ENCODE measurements around the gene XXYLT1.

The XXYLT1 gene

GRCh38 chr3:195162816-195163215, 108.1 kb downstream of the XXYLT1 start:
- Histone ChIP-seq H3K9ac (ENCODE audit: low read length in 2 of 2) (no peak overlapping the region), H3K36me3 (ENCODE audit: control insufficient read depth in 2 of 2, insufficient read depth in 2 of 2, low read length in 2 of 2) (no peaks in the 10 kb centered on the region), H3K27ac (ENCODE audit: low read length) (peak overlapping the region; percentile 71), H3K4me1 (ENCODE audit: control insufficient read depth, insufficient read depth, low read length) (peaks cover 24% of the 10 kb centered on the region), H3K27me3 (ENCODE audit: control insufficient read depth in 1 of 2, insufficient read depth in 2 of 2, low read length in 2 of 2) (no peaks in the 10 kb centered on the region), H3K9me3 (ENCODE audit: control insufficient read depth in 2 of 2, low read length in 2 of 2) (no peaks in the 10 kb centered on the region), H3K4me3 (ENCODE audit: low read length in 2 of 2) (no peak overlapping the region)

GRCh38 chr3:195162033-195162669, 108.8 kb downstream of the XXYLT1 start:
- H3K9ac ChIP-seq (ENCODE audit: low read length in 2 of 2) = peak overlapping the region in 1 of 2 donors; percentile 13
- no peaks in the 10 kb centered on the region for H3K9me3 ChIP-seq (ENCODE audit: control insufficient read depth in 2 of 2, low read length in 2 of 2)
- no peaks in the 10 kb centered on the region for H3K27me3 ChIP-seq (ENCODE audit: control insufficient read depth in 1 of 2, insufficient read depth in 2 of 2, low read length in 2 of 2)
- H3K36me3 ChIP-seq (ENCODE audit: control insufficient read depth in 2 of 2, insufficient read depth in 2 of 2, low read length in 2 of 2) = no peaks in the 10 kb centered on the region
- H3K4me3 ChIP-seq (ENCODE audit: low read length in 2 of 2) = no peak overlapping the region
- H3K27ac ChIP-seq (ENCODE audit: low read length) = peak overlapping the region; percentile 71
- peaks cover 28% of the 10 kb centered on the region for H3K4me1 ChIP-seq (ENCODE audit: control insufficient read depth, insufficient read depth, low read length)

- Histone ChIP-seq H3K27me3 (ENCODE audit: control insufficient read depth in 1 of 2, insufficient read depth in 2 of 2, low read length in 2 of 2) (no peaks in the 10 kb centered on the region), H3K4me3 (ENCODE audit: low read length in 2 of 2) (no peak overlapping the region), H3K9ac (ENCODE audit: low read length in 2 of 2) (no peak overlapping the region), H3K27ac (ENCODE audit: low read length) (peak overlapping the region; percentile 46), H3K9me3 (ENCODE audit: control insufficient read depth in 2 of 2, low read length in 2 of 2) (no peaks in the 10 kb centered on the region), H3K36me3 (ENCODE audit: control insufficient read depth in 2 of 2, insufficient read depth in 2 of 2, low read length in 2 of 2) (no peaks in the 10 kb centered on the region), H3K4me1 (ENCODE audit: control insufficient read depth, insufficient read depth, low read length) (peaks cover 37% of the 10 kb centered on the region)
These were observed 110.0 kb downstream of the XXYLT1 start for GRCh38 chr3:195160908-195161434.

GRCh38 chr3:195160257-195160898, 110.6 kb downstream of the XXYLT1 start:
- peak overlapping the region in 1 of 2 donors; percentile 15 for H3K4me3 ChIP-seq (ENCODE audit: low read length in 2 of 2)
- no peaks in the 10 kb centered on the region for H3K36me3 ChIP-seq (ENCODE audit: control insufficient read depth in 2 of 2, insufficient read depth in 2 of 2, low read length in 2 of 2)
- no peaks in the 10 kb centered on the region for H3K9me3 ChIP-seq (ENCODE audit: control insufficient read depth in 2 of 2, low read length in 2 of 2)
- peak overlapping the region in 1 of 2 donors; percentile 42 for H3K9ac ChIP-seq (ENCODE audit: low read length in 2 of 2)
- H3K4me1 ChIP-seq (ENCODE audit: control insufficient read depth, insufficient read depth, low read length) = peaks cover 43% of the 10 kb centered on the region
- no peaks in the 10 kb centered on the region for H3K27me3 ChIP-seq (ENCODE audit: control insufficient read depth in 1 of 2, insufficient read depth in 2 of 2, low read length in 2 of 2)
- H3K27ac ChIP-seq (ENCODE audit: low read length) = peak overlapping the region; percentile 46

- Histone ChIP-seq H3K9me3 (ENCODE audit: control insufficient read depth in 2 of 2, low read length in 2 of 2) (no peaks in the 10 kb centered on the region), H3K27me3 (ENCODE audit: control insufficient read depth in 1 of 2, insufficient read depth in 2 of 2, low read length in 2 of 2) (no peaks in the 10 kb centered on the region), H3K27ac (ENCODE audit: low read length) (peak overlapping the region; percentile 46), H3K4me1 (ENCODE audit: control insufficient read depth, insufficient read depth, low read length) (peaks cover 49% of the 10 kb centered on the region), H3K36me3 (ENCODE audit: control insufficient read depth in 2 of 2, insufficient read depth in 2 of 2, low read length in 2 of 2) (no peaks in the 10 kb centered on the region), H3K9ac (ENCODE audit: low read length in 2 of 2) (no peak overlapping the region), H3K4me3 (ENCODE audit: low read length in 2 of 2) (no peak overlapping the region)
These were observed 111.2 kb downstream of the XXYLT1 start for GRCh38 chr3:195159814-195160165.

GRCh38 chr3:195159117-195159813, 111.7 kb downstream of the XXYLT1 start:
- no peaks in the 10 kb centered on the region for H3K9me3 ChIP-seq (ENCODE audit: control insufficient read depth in 2 of 2, low read length in 2 of 2)
- H3K4me1 ChIP-seq (ENCODE audit: control insufficient read depth, insufficient read depth, low read length) = peaks cover 54% of the 10 kb centered on the region
- H3K36me3 ChIP-seq (ENCODE audit: control insufficient read depth in 2 of 2, insufficient read depth in 2 of 2, low read length in 2 of 2) = no peaks in the 10 kb centered on the region
- no peak overlapping the region for H3K27ac ChIP-seq (ENCODE audit: low read length)
- H3K27me3 ChIP-seq (ENCODE audit: control insufficient read depth in 1 of 2, insufficient read depth in 2 of 2, low read length in 2 of 2) = no peaks in the 10 kb centered on the region
- no peak overlapping the region for H3K4me3 ChIP-seq (ENCODE audit: low read length in 2 of 2)
- H3K9ac ChIP-seq (ENCODE audit: low read length in 2 of 2) = no peak overlapping the region

GRCh38 chr3:195156286-195156890, 114.6 kb downstream of the XXYLT1 start:
- Histone ChIP-seq H3K4me1 (ENCODE audit: control insufficient read depth, insufficient read depth, low read length) (peaks cover 66% of the 10 kb centered on the region), H3K27me3 (ENCODE audit: control insufficient read depth in 1 of 2, insufficient read depth in 2 of 2, low read length in 2 of 2) (no peaks in the 10 kb centered on the region), H3K27ac (ENCODE audit: low read length) (peak overlapping the region; percentile 96), H3K9ac (ENCODE audit: low read length in 2 of 2) (peak overlapping the region in 1 of 2 donors; percentile 43), H3K9me3 (ENCODE audit: control insufficient read depth in 2 of 2, low read length in 2 of 2) (no peaks in the 10 kb centered on the region), H3K4me3 (ENCODE audit: low read length in 2 of 2) (no peak overlapping the region), H3K36me3 (ENCODE audit: control insufficient read depth in 2 of 2, insufficient read depth in 2 of 2, low read length in 2 of 2) (no peaks in the 10 kb centered on the region)

GRCh38 chr3:195155570-195156241, 115.3 kb downstream of the XXYLT1 start:
- Histone ChIP-seq H3K27ac (ENCODE audit: low read length) (peak overlapping the region; percentile 96), H3K9ac (ENCODE audit: low read length in 2 of 2) (peak overlapping the region; percentile 42 to 43), H3K36me3 (ENCODE audit: control insufficient read depth in 2 of 2, insufficient read depth in 2 of 2, low read length in 2 of 2) (no peaks in the 10 kb centered on the region), H3K4me1 (ENCODE audit: control insufficient read depth, insufficient read depth, low read length) (peaks cover 68% of the 10 kb centered on the region), H3K4me3 (ENCODE audit: low read length in 2 of 2) (peak overlapping the region; percentile 52 to 65), H3K27me3 (ENCODE audit: control insufficient read depth in 1 of 2, insufficient read depth in 2 of 2, low read length in 2 of 2) (no peaks in the 10 kb centered on the region), H3K9me3 (ENCODE audit: control insufficient read depth in 2 of 2, low read length in 2 of 2) (no peaks in the 10 kb centered on the region)

- no peaks in the 10 kb centered on the region for H3K9me3 ChIP-seq (ENCODE audit: control insufficient read depth in 2 of 2, low read length in 2 of 2)
- peak overlapping the region; percentile 96 for H3K27ac ChIP-seq (ENCODE audit: low read length)
- H3K9ac ChIP-seq (ENCODE audit: low read length in 2 of 2) = peak overlapping the region; percentile 58 to 65
- peaks cover 67% of the 10 kb centered on the region for H3K4me1 ChIP-seq (ENCODE audit: control insufficient read depth, insufficient read depth, low read length)
- H3K36me3 ChIP-seq (ENCODE audit: control insufficient read depth in 2 of 2, insufficient read depth in 2 of 2, low read length in 2 of 2) = no peaks in the 10 kb centered on the region
- no peaks in the 10 kb centered on the region for H3K27me3 ChIP-seq (ENCODE audit: control insufficient read depth in 1 of 2, insufficient read depth in 2 of 2, low read length in 2 of 2)
- H3K4me3 ChIP-seq (ENCODE audit: low read length in 2 of 2) = peak overlapping the region; percentile 52 to 65
These were observed 116.0 kb downstream of the XXYLT1 start for GRCh38 chr3:195154793-195155535.

All from stomach smooth muscle (tissue), 2 donors.